A549 (cell line): Measurements from ENCODE around the gene SUFU. TPM values are rescaled to one million over a fixed set of nuclear protein-coding genes. Genes with fewer than 3 reads are reported as not detected.
A peak's percentile ranks its signal among the peaks of the same experiment; 100 is the strongest.

ENCODE experiments used
- ATAC-seq, 2 experiments: fragments of 200-7000 bp in 1 of 2; fragments of >200 bp in 1 of 2; cut with Nextera tagmentation in 1 of 2; cut with Tn5 transposase in 1 of 2; 3 replicates each; pipeline versions ENCODE4 v1.8.0 to v1.9.1; 2018 to 2020; ENCODE audit warnings: mild to moderate bottlenecking in 1 of 2, moderate library complexity in 1 of 2
- CTCF ChIA-PET: fragments of 300-600 bp; sonication (Branson Sonifier 250); formaldehyde crosslinking; extraction: SDS; loops from one replicate; lab custom pipeline; 2021; ENCODE audit warnings: antibody characterized with exemption, inconsistent platforms; lab: Yijun Ruan, JAX
- POLR2A ChIA-PET: fragments of 350-600 bp; formaldehyde crosslinking; extraction: SDS; loops from one replicate; lab custom pipeline; 2021; ENCODE audit warnings: antibody characterized with exemption, inconsistent platforms; lab: Yijun Ruan, JAX
- DNase-seq, 2 experiments: peaks; one replicate each; pipeline versions ENCODE4 v3.0.0 to v3.0.0-alpha.2; 2011 to 2016; ENCODE audit warnings: low read depth in 1 of 2, low spot score in 1 of 2
- FAIRE-seq: peaks from 2 replicates; lab custom pipeline; 2011; peaks lifted over from hg19 to GRCh38; lab: Jason Lieb, UNC
- H3K27ac ChIP-seq, 2 experiments: fragments of >200 bp; sonication (Bioruptor Twin); formaldehyde crosslinking; 3 replicates each; pipeline ENCODE4 v1.5.1; 2016 to 2017
- H3K4me1 ChIP-seq: fragments of >200 bp; sonication (Bioruptor Twin); formaldehyde crosslinking; 3 replicates; pipeline ENCODE4 v1.6.1; 2016
- H3K4me2 ChIP-seq: fragments of >200 bp; sonication (Bioruptor Twin); formaldehyde crosslinking; 3 replicates; pipeline ENCODE4 v1.6.1; 2016
- H3K4me3 ChIP-seq: fragments of >200 bp; sonication (Bioruptor Twin); formaldehyde crosslinking; 3 replicates; pipeline ENCODE4 v1.5.1; 2016
- H3K9me3 ChIP-seq: fragments of >200 bp; sonication (Bioruptor Twin); formaldehyde crosslinking; 3 replicates; pipeline ENCODE4 v1.6.1; 2016
- ATOH8 ChIP-seq: fragments of 250-450 bp; sonication (Bioruptor Pico); IDR thresholded peaks from 2 replicates; pipeline ENCODE4 v1.5.0; 2020; ENCODE audit warnings: low read depth, mild to moderate bottlenecking, moderate library complexity
- CBX8 ChIP-seq: fragments of 200-600 bp; sonication (generic); IDR thresholded peaks from 2 replicates; pipeline ENCODE4 v1.6.1; 2016
- CHD2 ChIP-seq: fragments of 150-350 bp; IDR thresholded peaks from 2 replicates; pipeline ENCODE4 v1.6.1; 2014; ENCODE audit warnings: low read length; ENCODE audit not compliant: partially characterized antibody
- ELK1 ChIP-seq: fragments of 150-350 bp; IDR thresholded peaks from 2 replicates; pipeline ENCODE4 v1.6.1; 2014; ENCODE audit warnings: low read depth, mild to moderate bottlenecking, low read length
- HOXB13 ChIP-seq: fragments of 250-450 bp; sonication (Bioruptor Pico); IDR thresholded peaks from 2 replicates; pipeline ENCODE4 v1.5.0; 2020; ENCODE audit warnings: low read depth, mild to moderate bottlenecking, moderate library complexity
- HOXB5 ChIP-seq: fragments of 250-450 bp; sonication (Bioruptor Pico); IDR thresholded peaks from 2 replicates; pipeline ENCODE4 v1.5.0; 2020; ENCODE audit warnings: mild to moderate bottlenecking, moderate library complexity
- JUN ChIP-seq, 2 experiments: fragments of >200 bp; sonication (Bioruptor Twin); formaldehyde crosslinking; IDR thresholded peaks; 2 replicates in 1 of 2; 3 replicates in 1 of 2; pipeline ENCODE4 v1.6.1; 2016 to 2017
- JUNB ChIP-seq: fragments of >200 bp; sonication (Bioruptor Twin); formaldehyde crosslinking; IDR thresholded peaks from 2 replicates; pipeline ENCODE4 v1.6.1; 2016
- KDM1A ChIP-seq: fragments of 200-600 bp; sonication (generic); IDR thresholded peaks from 2 replicates; pipeline ENCODE4 v1.6.1; 2016; ENCODE audit warnings: low read depth, mild to moderate bottlenecking
- MAFK ChIP-seq: fragments of 450-650 bp; IDR thresholded peaks from 2 replicates; pipeline ENCODE4 v1.6.1; 2014; ENCODE audit not compliant: partially characterized antibody
- MYC ChIP-seq: IDR thresholded peaks from 2 replicates; pipeline ENCODE4 v1.6.1; 2012; ENCODE audit warnings: mild to moderate bottlenecking, inconsistent platforms, low read length, improper control_type of control experiment, borderline replicate concordance
- NPAS2 ChIP-seq: fragments of 250-450 bp; sonication (Bioruptor Pico); IDR thresholded peaks from 2 replicates; pipeline ENCODE4 v1.8.0; 2022; ENCODE audit warnings: mild to moderate bottlenecking, moderate library complexity, borderline replicate concordance
- PHF8 ChIP-seq: fragments of 200-600 bp; sonication (generic); IDR thresholded peaks from 2 replicates; pipeline ENCODE4 v1.6.1; 2016; ENCODE audit warnings: low read depth, mild to moderate bottlenecking, antibody characterized with exemption, moderate library complexity, borderline replicate concordance
- POLR2A ChIP-seq: IDR thresholded peaks from 2 replicates; pipeline ENCODE4 v1.6.1; 2012; ENCODE audit warnings: mild to moderate bottlenecking, low read length
- POLR2AphosphoS2 ChIP-seq: conservative IDR thresholded peaks from 2 replicates; pipeline ENCODE4 v1.6.1; 2012; ENCODE audit warnings: low read length, improper control_type of control experiment, inconsistent platforms
- RAD21 ChIP-seq, 2 experiments: fragments of >200 bp in 1 of 2; sonication (Bioruptor Twin) in 1 of 2; formaldehyde crosslinking in 1 of 2; IDR thresholded peaks in 1 of 2; conservative IDR thresholded peaks in 1 of 2; 2 replicates in 1 of 2; 3 replicates in 1 of 2; pipeline ENCODE4 v1.6.1; 2012 to 2018; ENCODE audit warnings: inconsistent platforms in 1 of 2
- RCOR1 ChIP-seq: fragments of 150-350 bp; IDR thresholded peaks from 2 replicates; pipeline ENCODE4 v1.6.1; 2014; ENCODE audit warnings: antibody characterized with exemption, low read length, low read depth
- SMC3 ChIP-seq: fragments of >200 bp; sonication (Bioruptor Twin); formaldehyde crosslinking; IDR thresholded peaks from 3 replicates; pipeline ENCODE4 v1.6.1; 2018; ENCODE audit warnings: inconsistent platforms
- TFCP2L1 ChIP-seq: fragments of 250-450 bp; sonication (Bioruptor Pico); IDR thresholded peaks from 2 replicates; pipeline ENCODE4 v1.5.0; 2021; ENCODE audit warnings: mild to moderate bottlenecking
- USF2 ChIP-seq: fragments of 450-650 bp; IDR thresholded peaks from 2 replicates; pipeline ENCODE4 v1.6.1; 2014; ENCODE audit warnings: antibody characterized with exemption
- WGBS: methylation state at CpG from one replicate; pipeline ENCODE4 v1.1.6; 2017; ENCODE audit errors: missing lambda C conversion rate; 5-methylcytosine and 5-hydroxymethylcytosine counted together
- polyA plus RNA-seq, 4 experiments: library from polyadenylated mRNA; depleted of rRNA in 3 of 4; stranded (reverse); fragments of >200 nt; fragmentation: RNase III in 1 of 4; extraction: RNeasy Plus Mini Kit Qiagen cat#74134 plus additional on column Dnase treatment in 1 of 4; gene quantifications; 2 replicates in 3 of 4; 3 replicates in 1 of 4; pipeline ENCODE4 v1.2.3, GENCODE V29; 2011 to 2017
- TF ChIP-seq, protein P1 (sequence below): IDR thresholded peaks from 2 replicates; pipeline ENCODE4 v1.6.1; 2012; ENCODE audit warnings: low read depth, borderline replicate concordance
- TF ChIP-seq, protein P2 (sequence below): fragments of >200 bp; sonication (Bioruptor Twin); formaldehyde crosslinking; IDR thresholded peaks from 2 replicates; pipeline ENCODE4 v1.6.1; 2016

Gene SUFU
- polyA plus RNA-seq, 2 of the 4 experiments (the other 2 are of a cell fraction), result 3.7 to 5.5 TPM

DNA sequence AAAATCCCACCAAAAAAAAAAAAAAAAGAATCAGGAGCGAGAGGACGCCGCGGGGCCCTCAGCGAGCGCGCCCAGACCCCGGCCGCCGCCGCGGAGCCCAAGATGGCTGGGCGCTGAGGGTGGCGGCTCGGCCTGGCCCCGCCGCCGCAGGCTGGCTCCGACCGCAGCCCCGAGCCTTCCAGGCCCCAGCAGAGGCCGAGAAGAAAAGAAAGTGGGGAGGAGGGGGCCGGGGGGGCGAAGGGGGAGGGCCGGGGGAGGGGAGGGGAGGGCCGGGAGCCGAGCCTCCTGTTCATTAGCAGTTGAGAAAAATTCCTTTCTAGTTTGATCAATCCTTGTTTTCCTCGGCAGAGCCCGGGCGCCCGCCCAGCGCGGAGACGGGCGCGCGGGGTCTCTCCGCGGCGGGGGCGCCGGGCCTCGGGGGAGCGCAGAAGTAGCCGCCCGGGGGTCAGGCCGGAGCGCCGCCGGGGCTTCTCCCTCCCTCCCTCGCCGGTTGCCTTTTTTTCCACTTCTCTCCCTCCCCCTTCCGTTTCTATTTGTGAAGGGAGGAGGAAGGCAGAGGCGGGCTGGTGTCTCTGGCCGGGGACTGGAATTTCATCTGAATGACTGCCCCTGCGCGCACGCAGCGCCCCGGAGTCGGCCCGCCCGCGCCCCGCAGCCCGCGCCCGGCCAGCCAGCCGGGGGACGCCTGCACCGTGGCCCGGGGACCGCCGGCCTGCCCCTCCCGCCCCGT is 139.7 kb downstream of the SUFU start:
- DNase-seq, result peak; percentile 51 to 78
- ChIA-PET POLR2A (interaction anchor here (1.9 to 2.4 kb wide), 3 partner anchors 14 to 141 kb away, joined by 5 to 13 read pairs (median 8); partner anchors contain the start of gene ACTR1A), CTCF (interaction anchor here (1.3 to 3.8 kb wide), 12 partner anchors 13 to 139 kb away, joined by 3 to 38 read pairs (median 10); partner anchors contain the start of genes ACTR1A and SUFU)
- Histone ChIP-seq H3K4me3 (peak overlapping the region; percentile 94), H3K4me2 (peak overlapping the region; percentile 99), H3K27ac (peak overlapping the region; percentile 98), H3K9me3 (no peaks in the 10 kb centered on the region), H3K4me1 (peaks cover 10% of the 10 kb centered on the region)
- no peak for FAIRE-seq
- under 1% methylated on average over 42 of the region's 76 CpGs for WGBS
- TF ChIP-seq, protein P1, sequence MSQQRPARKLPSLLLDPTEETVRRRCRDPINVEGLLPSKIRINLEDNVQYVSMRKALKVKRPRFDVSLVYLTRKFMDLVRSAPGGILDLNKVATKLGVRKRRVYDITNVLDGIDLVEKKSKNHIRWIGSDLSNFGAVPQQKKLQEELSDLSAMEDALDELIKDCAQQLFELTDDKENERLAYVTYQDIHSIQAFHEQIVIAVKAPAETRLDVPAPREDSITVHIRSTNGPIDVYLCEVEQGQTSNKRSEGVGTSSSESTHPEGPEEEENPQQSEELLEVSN, result no peak
- no peak for TF ChIP-seq ELK1
- TF ChIP-seq TFCP2L1 (CRISPR knock-in tag), result no peak
- TF ChIP-seq JUN (IDR thresholded peaks at IDR 0.05), result peak in 1 of 2 experiments; percentile 50; a peak in 4 of 5 replicates
- ATAC-seq, result peak; percentile 12 to 28; a peak in 4 of 6 replicates

DNA sequence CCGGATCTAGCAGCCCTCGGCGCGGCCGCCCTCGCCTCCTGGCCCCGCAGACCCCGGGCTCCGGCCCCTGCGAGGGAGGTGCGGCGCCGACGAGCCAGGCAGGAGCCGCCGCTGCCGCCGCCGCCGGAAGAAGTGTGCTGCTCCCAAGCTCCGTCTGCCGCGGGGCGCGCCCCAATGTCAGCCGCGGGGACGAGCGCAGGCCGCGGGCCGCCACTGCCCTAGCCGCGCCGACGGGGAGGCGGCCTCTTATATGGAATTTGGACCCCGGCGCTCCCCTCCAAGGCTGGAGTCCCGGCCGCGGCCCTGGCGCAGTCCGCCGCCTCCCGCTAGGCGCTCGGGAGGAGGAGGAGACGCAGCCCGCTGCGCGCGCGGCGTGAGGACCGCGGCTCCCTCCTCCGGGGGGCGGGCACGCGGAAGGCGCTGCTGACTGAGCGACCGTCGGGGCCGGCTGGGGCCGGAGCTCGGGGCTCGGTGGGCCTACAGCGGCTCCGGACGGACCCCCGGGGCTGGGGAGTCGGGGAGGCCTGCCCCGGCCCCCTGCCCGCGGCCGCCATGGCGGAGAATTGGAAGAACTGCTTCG is 140.4 kb downstream of the SUFU start, which contains the start of gene TRIM8:
Gene TRIM8 (plus strand): TSS at position 414 of the 580 bp plus-strand sequence. CDS start 139 bp downstream, at position 553.
- 0% methylated on average over 7 of the region's 80 CpGs for WGBS
- TF ChIP-seq CBX8 (no peak), POLR2A (peak; percentile 31)
- POLR2A ChIA-PET, result interaction anchor here (1.0 to 2.5 kb wide), 5 partner anchors 11 to 142 kb away, joined by 3 to 15 read pairs (median 5); partner anchors contain the start of genes ACTR1A, ARL3 and SFXN2
- H3K4me1 ChIP-seq, result peaks cover 10% of the 10 kb centered on the region
- FAIRE-seq (no peak), ATAC-seq (peak; percentile 24 to 26), DNase-seq (peak; percentile 51 to 61)
- CTCF ChIA-PET, result interaction anchor here (0.6 to 3.8 kb wide), 31 partner anchors 9 to 655 kb away, joined by 3 to 38 read pairs (median 4); partner anchors contain the start of genes ACTR1A, ARL3, SFXN2 and SUFU
- H3K9me3 ChIP-seq, result no peaks in the 10 kb centered on the region
- H3K4me3 ChIP-seq, result peak within 1 kb of the TSS; percentile 94
- H3K4me2 ChIP-seq, result peak within 1 kb of the TSS; percentile 99
- peak within 1 kb of the TSS; percentile 98 for H3K27ac ChIP-seq

- no peak for FAIRE-seq
- WGBS, result under 1% methylated on average over 27 of the region's 62 CpGs
- TF ChIP-seq RCOR1, result 0 out of 2 replicates have a peak, but pooled peaks have one; percentile 36
- TF ChIP-seq KDM1A, result no peak
- TF ChIP-seq, protein P1, result peak; percentile 95
- TF ChIP-seq JUNB, result no peak
- TF ChIP-seq TFCP2L1 (CRISPR knock-in tag), result no peak
- peak; percentile 51; the same call in 2 of the 3 replicates for TF ChIP-seq SMC3
- 0 out of 2 replicates have a peak, but pooled peaks have one; percentile 72 for TF ChIP-seq MYC
- no peak; the same call in 1 of the 2 replicates for TF ChIP-seq HOXB5
- no peak for TF ChIP-seq CHD2
- TF ChIP-seq RAD21 (conservative IDR thresholded peaks at IDR 0.05 in 1 of 2, IDR thresholded peaks at IDR 0.05 in 1 of 2), result peak; percentile 28 to 50; a peak in 3 of 5 replicates
- TF ChIP-seq PHF8, result no peak; the same call in 1 of the 2 replicates
- TF ChIP-seq, protein P2, sequence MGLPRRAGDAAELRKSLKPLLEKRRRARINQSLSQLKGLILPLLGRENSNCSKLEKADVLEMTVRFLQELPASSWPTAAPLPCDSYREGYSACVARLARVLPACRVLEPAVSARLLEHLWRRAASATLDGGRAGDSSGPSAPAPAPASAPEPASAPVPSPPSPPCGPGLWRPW, result no peak
- TF ChIP-seq USF2, result peak; percentile 52; the same call in 1 of the 2 replicates
- no peak for TF ChIP-seq MAFK
- TF ChIP-seq POLR2A, result peak; percentile 50
- 0 out of 2 replicates have a peak, but pooled peaks have one; percentile 55 for TF ChIP-seq HOXB13 (CRISPR knock-in tag)
- no peak for TF ChIP-seq POLR2AphosphoS2
- TF ChIP-seq ATOH8, result 0 out of 2 replicates have a peak, but pooled peaks have one; percentile 8
- peak; percentile 86; the same call in 1 of the 2 replicates for TF ChIP-seq NPAS2 (CRISPR knock-in tag)
Measured at GRCh38 chr10:102644646-102645387, 141.0 kb downstream of the SUFU start.

More at GRCh38 chr10:102644646-102645387, 141.0 kb downstream of the SUFU start:
- peak; percentile 68 to 90 for DNase-seq
- Histone ChIP-seq H3K4me1 (peaks cover 17% of the 10 kb centered on the region), H3K4me2 (peak overlapping the region; percentile 99), H3K27ac (peak overlapping the region; percentile 98), H3K9me3 (no peaks in the 10 kb centered on the region), H3K4me3 (peak overlapping the region; percentile 94)
- ChIA-PET CTCF (interaction anchor here (0.6 to 3.8 kb wide), 38 partner anchors 10 to 708 kb away, joined by 3 to 38 read pairs (median 4); partner anchors contain the start of genes ACTR1A, ARL3, SFXN2 and SUFU), POLR2A (interaction anchor here (0.9 to 2.5 kb wide), 7 partner anchors 11 to 273 kb away, joined by 3 to 15 read pairs (median 4); partner anchors contain the start of genes ACTR1A, ARL3, CNNM2 and SFXN2)
- ATAC-seq, result peak; percentile 54 to 69
